Sigmoid colon (tissue), 7 donors: Measurements from ENCODE around the gene CPLX3. TPM values are rescaled to one million over a fixed set of nuclear protein-coding genes. Genes with fewer than 3 reads are reported as not detected.

ENCODE experiments used
- DNase-seq: peaks from one replicate; pipeline ENCODE4 v3.0.0-alpha.2; 2019
- H3K27ac ChIP-seq, 4 donors: fragments of 200-600 bp; sonication (generic); one replicate each; pipeline ENCODE4 v1.5.1; 2016 to 2019; ENCODE audit warnings: mild to moderate bottlenecking in 1 of 4
- H3K27me3 ChIP-seq, 3 donors: fragments of 200-600 bp; sonication (generic); one replicate each; pipeline ENCODE4 v1.5.1; 2019; ENCODE audit warnings: mild to moderate bottlenecking in 1 of 3
- H3K36me3 ChIP-seq, 4 donors: fragments of 200-600 bp; sonication (generic); one replicate each; pipeline ENCODE4 v1.5.1; 2016 to 2019
- H3K4me1 ChIP-seq, 4 donors: fragments of 200-600 bp; sonication (generic); one replicate each; pipeline ENCODE4 v1.5.1; 2017 to 2019
- H3K4me3 ChIP-seq, 4 donors: fragments of 200-600 bp; sonication (generic); one replicate each; pipeline ENCODE4 v1.5.1; 2017 to 2019; ENCODE audit warnings: mild to moderate bottlenecking in 2 of 4, moderate library complexity in 1 of 4
- H3K9me3 ChIP-seq, 4 donors: fragments of 200-600 bp in 3 of 4; sonication (generic) in 3 of 4; one replicate each; pipeline versions ENCODE4 v1.5.1 to v1.6.1; 2013 to 2019
- CTCF ChIP-seq, 4 experiments: fragments of 450-650 bp in 3 of 4; fragments of 200-600 bp in 1 of 4; IDR thresholded peaks; one replicate each; pipeline ENCODE4 v1.5.1; 2016 to 2019; ENCODE audit warnings: antibody characterized with exemption in 4 of 4, mild to moderate bottlenecking in 3 of 4, moderate library complexity in 2 of 4
- EP300 ChIP-seq, 4 donors: sonication (generic); formaldehyde crosslinking; IDR thresholded peaks; one replicate each; pipeline ENCODE4 v1.6.1; 2017; ENCODE audit warnings: antibody characterized with exemption in 4 of 4
- POLR2A ChIP-seq, 2 donors: fragments of 450-650 bp; IDR thresholded peaks; one replicate each; pipeline ENCODE4 v1.6.1; 2016; ENCODE audit warnings: antibody characterized with exemption in 2 of 2, mild to moderate bottlenecking in 2 of 2, moderate library complexity in 2 of 2
- POLR2AphosphoS5 ChIP-seq, 4 donors: sonication (generic); formaldehyde crosslinking; IDR thresholded peaks; one replicate each; pipeline ENCODE4 v1.6.1; 2017; ENCODE audit warnings: antibody characterized with exemption in 4 of 4
- WGBS, 2 donors: extraction: QIAGEN DNeasy Blood & Tissue Kit; methylation state at CpG; one replicate each; pipeline ENCODE4 v1.1.7; 2013; 5-methylcytosine and 5-hydroxymethylcytosine counted together
- intact Hi-C: fragments of 100-400 bp; cut with DNase I; formaldehyde crosslinking; loops from one replicate; pipeline ENCODE4 v1.15.1; 2023
- polyA plus RNA-seq, 3 donors: library from polyadenylated mRNA; stranded (reverse); fragments of 200-250 nt; gene quantifications; one replicate each; pipeline ENCODE4 v1.2.3, GENCODE V29; 2013
- total RNA-seq, 4 donors: library from RNA; depleted of rRNA; stranded (reverse); fragments of >200 nt; gene quantifications; one replicate each; pipeline ENCODE4 v1.1.0, GENCODE V29; 2016
- donor health status: healthy with polysubstance abuse.
- donor health status: Bipolar disorder and iron deficiency.
- donor health status: healthy.

The CPLX3 gene
- total and polyA plus RNA-seq, 7 donors = 0.28 to 0.41 TPM; not detected in 5

- no peaks in the 10 kb centered on the region for H3K9me3 ChIP-seq
- no peak overlapping the region for H3K4me3 ChIP-seq
- H3K4me1 ChIP-seq = peaks cover 0 to 29% (median 19%) of the 10 kb centered on the region in 4 donors
- H3K27ac ChIP-seq = peak overlapping the region in 3 of 4 donors; percentile 35 to 61 (median 59)
- no peak for DNase-seq
- no peak for TF ChIP-seq EP300 (IDR thresholded peaks at IDR 0.05)
- TF ChIP-seq CTCF (IDR thresholded peaks at IDR 0.05) = no peak
- no peak for TF ChIP-seq POLR2A (IDR thresholded peaks at IDR 0.05)
- TF ChIP-seq POLR2AphosphoS5 (IDR thresholded peaks at IDR 0.05) = no peak
- intact Hi-C loops = loop anchor here (2.0 kb wide), 1 partner anchor 14 kb away; no protein-coding TSS in a partner anchor
- WGBS, 2 donors = 30 to 61% methylated on average over 19 of the region's 19 CpGs
- H3K27me3 ChIP-seq = no peaks in the 10 kb centered on the region
- H3K36me3 ChIP-seq = no peaks in the 10 kb centered on the region
Observed at GRCh38 chr15:74816624-74817369, 9.6 kb upstream of the CPLX3 start.

GRCh38 chr15:74817370-74817737 lies 9.1 kb upstream of the CPLX3 start:
- Histone ChIP-seq H3K27ac (peak overlapping the region in 3 of 4 donors; percentile 35 to 61 (median 59)), H3K36me3 (no peaks in the 10 kb centered on the region), H3K4me1 (peaks cover 0 to 29% (median 19%) of the 10 kb centered on the region in 4 donors), H3K27me3 (no peaks in the 10 kb centered on the region), H3K4me3 (no peak overlapping the region), H3K9me3 (no peaks in the 10 kb centered on the region)
- TF ChIP-seq EP300 (IDR thresholded peaks at IDR 0.05) = no peak
- TF ChIP-seq POLR2A (IDR thresholded peaks at IDR 0.05) = no peak
- peak in 1 of 4 experiments; percentile 20 for TF ChIP-seq CTCF (IDR thresholded peaks at IDR 0.05)
- WGBS, 2 donors = 9 to 37% methylated on average over 9 of the region's 9 CpGs
- no peak for DNase-seq
- intact Hi-C loops = loop anchor here (2.0 kb wide), 1 partner anchor 13 kb away; no protein-coding TSS in a partner anchor

GRCh38 chr15:74820056-74820455 lies 6.4 kb upstream of the CPLX3 start:
- TF ChIP-seq EP300 (IDR thresholded peaks at IDR 0.05) = no peak
- no peak for TF ChIP-seq CTCF (IDR thresholded peaks at IDR 0.05)
- TF ChIP-seq POLR2AphosphoS5 (IDR thresholded peaks at IDR 0.05) = no peak
- no peak for TF ChIP-seq POLR2A (IDR thresholded peaks at IDR 0.05)
- Histone ChIP-seq H3K9me3 (no peaks in the 10 kb centered on the region), H3K36me3 (no peaks in the 10 kb centered on the region), H3K4me1 (peaks cover 0 to 22% (median 16%) of the 10 kb centered on the region in 4 donors), H3K27ac (no peak overlapping the region), H3K27me3 (no peaks in the 10 kb centered on the region), H3K4me3 (no peak overlapping the region)
- DNase-seq = no peak
- intact Hi-C loops = no loop called here
- 94 to 95% methylated on average over 5 of the region's 5 CpGs for WGBS, 2 donors

GRCh38 chr15:74821091-74821789 lies 5.2 kb upstream of the CPLX3 start:
- WGBS, 2 donors = 65 to 72% methylated on average over 11 of the region's 11 CpGs
- no peak for DNase-seq
- Histone ChIP-seq H3K4me3 (no peak overlapping the region), H3K27me3 (peaks cover 0 to 8% (median 7%) of the 10 kb centered on the region in 3 donors), H3K36me3 (no peaks in the 10 kb centered on the region), H3K4me1 (peaks cover 0 to 10% (median 7%) of the 10 kb centered on the region in 4 donors), H3K27ac (no peak overlapping the region), H3K9me3 (no peaks in the 10 kb centered on the region)
- TF ChIP-seq POLR2AphosphoS5 (IDR thresholded peaks at IDR 0.05) (no peak), EP300 (IDR thresholded peaks at IDR 0.05) (no peak), CTCF (IDR thresholded peaks at IDR 0.05) (no peak)
- intact Hi-C loops = no loop called here
